Fibroblast of lung (primary cell): ENCODE data around the gene GFY. TPM values are rescaled to one million over a fixed set of nuclear protein-coding genes. Genes with fewer than 3 reads are reported as not detected.

Experiments used
- DNase-seq, 2 donors: peaks; one replicate each; pipeline versions ENCODE4 v3.0.0 to v3.0.0-alpha.2; 2010; ENCODE audit warnings: low read depth in 2 of 2
- H2AFZ ChIP-seq: 2 replicates; pipeline ENCODE4 v1.5.1; 2012; ENCODE audit warnings: low read length, control low read depth, inconsistent platforms
- H3K27ac ChIP-seq: 2 replicates; pipeline ENCODE4 v1.5.1; 2011; ENCODE audit warnings: low read length, control low read depth; ENCODE audit not compliant: insufficient read depth
- H3K27me3 ChIP-seq: 2 replicates; pipeline ENCODE4 v1.5.1; 2011; ENCODE audit warnings: mild to moderate bottlenecking, low read length; ENCODE audit not compliant: control insufficient read depth, insufficient read depth
- H3K36me3 ChIP-seq: 2 replicates; pipeline ENCODE4 v1.5.1; 2011; ENCODE audit warnings: low read length; ENCODE audit not compliant: control insufficient read depth, insufficient read depth
- H3K4me1 ChIP-seq: 2 replicates; pipeline ENCODE4 v1.5.1; 2011; ENCODE audit warnings: low read length; ENCODE audit not compliant: control insufficient read depth, insufficient read depth; ENCODE audit errors: extremely low read depth
- H3K4me2 ChIP-seq: 2 replicates; pipeline ENCODE4 v1.5.1; 2011; ENCODE audit warnings: low read length, control low read depth; ENCODE audit not compliant: insufficient read depth; ENCODE audit errors: extremely low read depth
- H3K4me3 ChIP-seq, 4 experiments: fragments of 200-600 bp in 1 of 4; sonication (generic) in 1 of 4; replicated peaks in 1 of 4; 2 replicates each; pipeline ENCODE4 v1.5.1; 2011 to 2016; ENCODE audit warnings: low read length in 4 of 4, low read depth in 3 of 4, mild to moderate bottlenecking in 3 of 4, control low read depth in 2 of 4, inconsistent platforms in 1 of 4, mixed read lengths in 1 of 4; ENCODE audit not compliant: insufficient read depth in 1 of 4; ENCODE audit errors: control extremely low read depth in 1 of 4
- H3K79me2 ChIP-seq: 2 replicates; pipeline ENCODE4 v1.5.1; 2012; ENCODE audit warnings: mild to moderate bottlenecking, low read length, inconsistent platforms; ENCODE audit not compliant: control insufficient read depth, insufficient read depth
- H3K9ac ChIP-seq: 2 replicates; pipeline ENCODE4 v1.5.1; 2011; ENCODE audit warnings: mild to moderate bottlenecking, low read length, control low read depth; ENCODE audit not compliant: insufficient read depth
- H3K9me3 ChIP-seq: 2 replicates; pipeline ENCODE4 v1.5.1; 2012; ENCODE audit warnings: low read depth, low read length; ENCODE audit not compliant: control insufficient read depth, insufficient read depth
- H4K20me1 ChIP-seq: 2 replicates; pipeline ENCODE4 v1.5.1; 2011; ENCODE audit warnings: low read length; ENCODE audit not compliant: control insufficient read depth, insufficient read depth; ENCODE audit errors: extremely low read depth
- EZH2 ChIP-seq: IDR thresholded peaks from 2 replicates; pipeline ENCODE4 v1.5.1; 2012; ENCODE audit warnings: low read length, control low read depth, mild to moderate bottlenecking; ENCODE audit errors: missing control alignments
- polyA plus RNA-seq, 2 donors: library from polyadenylated mRNA; depleted of rRNA in 1 of 2; stranded (reverse) in 1 of 2; unstranded in 1 of 2; fragments of >200 nt; gene quantifications; 2 replicates each; pipeline ENCODE4 v1.2.1, GENCODE V29; 2011 to 2012; ENCODE audit warnings: missing spikeins in 1 of 2
- total RNA-seq: library from RNA; depleted of rRNA; stranded (reverse); fragments of >200 nt; gene quantifications from 2 replicates; pipeline ENCODE4 v1.2.1, GENCODE V29; 2014
- TF ChIP-seq, protein P1 (sequence below), 2 donors: IDR thresholded peaks in 1 of 2; conservative IDR thresholded peaks in 1 of 2; 1 replicate in 1 of 2; 2 replicates in 1 of 2; pipeline ENCODE4 v1.5.1; 2011 to 2012; ENCODE audit warnings: low read length in 2 of 2, control low read depth in 1 of 2, inconsistent platforms in 1 of 2, low read depth in 1 of 2, mild to moderate bottlenecking in 1 of 2

Gene GFY
- total and polyA plus RNA-seq, 2 donors (not counting 1 experiment from before 2014, with no cell fraction given), result not detected

DNA sequence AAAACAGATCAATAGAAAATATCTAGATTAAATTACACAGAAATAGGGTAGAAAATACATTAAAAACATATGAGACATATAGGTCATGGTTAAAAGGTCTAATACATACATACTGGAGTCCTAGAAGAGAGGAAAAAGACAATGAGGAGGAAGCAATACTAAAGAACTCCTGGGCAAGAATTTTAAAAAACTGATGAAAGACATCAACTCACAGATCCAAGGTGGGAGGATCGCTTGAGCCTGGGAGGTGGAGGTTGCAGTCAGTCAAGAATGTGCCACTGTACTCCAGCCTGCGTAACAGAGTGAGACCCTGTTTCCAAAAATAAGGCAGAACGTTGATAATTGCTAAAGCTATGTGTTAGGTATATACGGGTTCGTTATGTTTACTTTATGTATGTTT lies 42.5 kb upstream of the GFY start:
- Histone ChIP-seq H3K27ac (no peak overlapping the region), H3K27me3 (peaks cover 4% of the 10 kb centered on the region), H3K36me3 (no peaks in the 10 kb centered on the region), H3K4me2 (no peak overlapping the region), H4K20me1 (no peaks in the 10 kb centered on the region), H3K4me3 (no peak overlapping the region), H3K4me1 (no peaks in the 10 kb centered on the region), H2AFZ (no peak overlapping the region), H3K9ac (no peak overlapping the region), H3K9me3 (no peaks in the 10 kb centered on the region), H3K79me2 (no peaks in the 10 kb centered on the region)
- TF ChIP-seq, protein P1, sequence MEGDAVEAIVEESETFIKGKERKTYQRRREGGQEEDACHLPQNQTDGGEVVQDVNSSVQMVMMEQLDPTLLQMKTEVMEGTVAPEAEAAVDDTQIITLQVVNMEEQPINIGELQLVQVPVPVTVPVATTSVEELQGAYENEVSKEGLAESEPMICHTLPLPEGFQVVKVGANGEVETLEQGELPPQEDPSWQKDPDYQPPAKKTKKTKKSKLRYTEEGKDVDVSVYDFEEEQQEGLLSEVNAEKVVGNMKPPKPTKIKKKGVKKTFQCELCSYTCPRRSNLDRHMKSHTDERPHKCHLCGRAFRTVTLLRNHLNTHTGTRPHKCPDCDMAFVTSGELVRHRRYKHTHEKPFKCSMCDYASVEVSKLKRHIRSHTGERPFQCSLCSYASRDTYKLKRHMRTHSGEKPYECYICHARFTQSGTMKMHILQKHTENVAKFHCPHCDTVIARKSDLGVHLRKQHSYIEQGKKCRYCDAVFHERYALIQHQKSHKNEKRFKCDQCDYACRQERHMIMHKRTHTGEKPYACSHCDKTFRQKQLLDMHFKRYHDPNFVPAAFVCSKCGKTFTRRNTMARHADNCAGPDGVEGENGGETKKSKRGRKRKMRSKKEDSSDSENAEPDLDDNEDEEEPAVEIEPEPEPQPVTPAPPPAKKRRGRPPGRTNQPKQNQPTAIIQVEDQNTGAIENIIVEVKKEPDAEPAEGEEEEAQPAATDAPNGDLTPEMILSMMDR (conservative IDR thresholded peaks at IDR 0.05 in 1 of 2, IDR thresholded peaks at IDR 0.05 in 1 of 2; ENCODE audit: low read depth in 1 of 2, low read length in 2 of 2), result no peak
- no peak for TF ChIP-seq EZH2
- DNase-seq, result no peak

DNA sequence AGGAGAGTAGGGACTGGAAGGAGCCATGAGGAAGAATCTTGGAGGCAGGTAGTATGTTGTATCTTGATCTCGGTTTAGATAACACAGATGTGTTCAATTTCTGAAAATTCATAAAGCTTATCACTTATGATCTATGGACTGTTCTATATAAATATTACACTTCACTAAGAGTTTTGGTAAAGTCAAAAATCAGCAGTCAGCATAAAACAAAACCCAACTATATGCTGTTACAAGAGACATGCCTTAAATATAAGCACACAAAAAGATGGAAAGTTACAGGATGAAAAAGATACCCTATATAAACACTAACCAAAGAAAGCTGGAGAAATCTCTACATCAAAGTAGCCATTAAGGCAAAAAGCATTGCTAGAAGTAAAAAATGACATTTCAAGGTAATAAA lies 41.6 kb upstream of the GFY start:
- Histone ChIP-seq H2AFZ (no peak overlapping the region), H3K4me1 (no peaks in the 10 kb centered on the region), H3K36me3 (no peaks in the 10 kb centered on the region), H4K20me1 (no peaks in the 10 kb centered on the region), H3K79me2 (no peaks in the 10 kb centered on the region), H3K4me2 (no peak overlapping the region), H3K27ac (no peak overlapping the region), H3K9ac (no peak overlapping the region), H3K9me3 (no peaks in the 10 kb centered on the region), H3K27me3 (peaks cover 4% of the 10 kb centered on the region), H3K4me3 (no peak overlapping the region)
- TF ChIP-seq, protein P1 (conservative IDR thresholded peaks at IDR 0.05 in 1 of 2, IDR thresholded peaks at IDR 0.05 in 1 of 2; ENCODE audit: low read depth in 1 of 2, low read length in 2 of 2), result no peak
- TF ChIP-seq EZH2, result no peak
- no peak for DNase-seq

DNA sequence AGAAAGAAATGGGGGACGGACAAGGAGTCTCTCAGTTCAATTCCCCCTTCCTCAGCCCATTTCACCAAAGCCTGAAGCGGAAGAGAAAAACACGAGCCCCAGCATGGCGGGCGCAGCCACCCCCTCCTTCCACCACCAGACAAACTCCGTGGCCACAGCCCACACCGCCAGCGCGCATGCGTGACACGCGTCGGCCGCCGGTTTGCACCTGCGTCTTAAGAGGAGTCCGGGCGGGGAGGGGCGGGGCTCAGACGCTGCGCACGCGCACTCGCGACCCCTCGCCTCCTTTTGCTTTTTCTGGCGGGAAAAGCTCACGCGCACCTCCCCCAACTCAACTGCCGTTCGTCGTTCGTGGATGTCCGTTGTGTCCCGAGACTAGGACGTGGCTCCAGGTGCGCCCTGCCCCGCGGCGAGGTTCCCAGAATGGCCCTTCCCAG lies 37.2 kb upstream of the GFY start, which contains the start of gene KASH5:
KASH5 (plus strand) TSS at position 314 of the 437 bp plus-strand sequence. CDS start 2,635 bp downstream, outside the sequence.
- peak; percentile 22 to 52 for DNase-seq
- TF ChIP-seq EZH2, result no peak
- Histone ChIP-seq H3K4me2 (no peak within 1 kb of the TSS), H3K4me1 (no peaks in the 10 kb centered on the region), H3K27ac (no peak within 1 kb of the TSS), H2AFZ (no peak within 1 kb of the TSS), H3K9ac (no peak within 1 kb of the TSS), H3K27me3 (peaks cover 6% of the 10 kb centered on the region), H3K36me3 (no peaks in the 10 kb centered on the region), H3K4me3 (no peak within 1 kb of the TSS), H4K20me1 (no peaks in the 10 kb centered on the region), H3K79me2 (no peaks in the 10 kb centered on the region), H3K9me3 (no peaks in the 10 kb centered on the region)
